Inferior parietal cortex (tissue), 1 donor: ENCODE data around the gene SLC37A1.

ENCODE experiments used
- DNase-seq: peaks from one replicate; pipeline ENCODE4 v3.0.0-alpha.2; 2016; ENCODE audit errors: extremely low spot score

Gene SLC37A1

GRCh38 chr21:42562816-42563215, 49.2 kb downstream of the SLC37A1 start:
- DNase-seq = no peak

GRCh38 chr21:42563261-42563660, 49.6 kb downstream of the SLC37A1 start:
- no peak for DNase-seq

GRCh38 chr21:42563686-42564085, 50.0 kb downstream of the SLC37A1 start:
- no peak for DNase-seq

- DNase-seq = no peak
These were observed 50.9 kb downstream of the SLC37A1 start for GRCh38 chr21:42564561-42564971.

DNA sequence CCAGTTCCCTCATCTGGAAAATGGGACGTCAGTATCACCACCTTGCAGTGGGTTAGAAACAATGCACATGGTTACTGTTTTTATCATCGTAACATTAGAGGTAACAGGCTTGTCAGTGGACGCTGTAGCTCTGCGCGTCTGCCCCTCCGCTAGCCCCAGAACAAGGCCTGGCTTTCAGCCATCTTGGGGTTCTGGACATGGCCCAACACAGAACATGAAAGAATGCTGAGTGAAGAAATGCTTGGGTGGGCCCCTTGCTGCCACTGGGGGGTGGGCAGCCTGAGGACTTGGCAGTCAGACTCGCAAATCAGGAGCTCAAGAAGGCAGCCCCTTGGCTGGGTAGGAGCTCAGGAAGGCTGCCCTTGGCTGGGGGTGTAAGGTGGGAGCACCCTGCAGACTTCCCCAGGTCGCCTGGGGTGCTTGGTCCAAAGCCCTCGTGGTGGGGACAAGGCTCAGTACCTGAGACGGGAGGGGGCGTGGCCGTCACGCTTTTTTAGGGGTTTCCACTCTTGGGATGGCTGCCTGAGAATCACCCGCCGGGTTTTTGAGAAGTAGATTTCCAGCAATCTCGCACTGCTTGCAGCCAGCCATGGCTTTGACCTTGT, 51.7 kb downstream of the SLC37A1 start:
- DNase-seq = no peak

GRCh38 chr21:42565886-42566523, 52.4 kb downstream of the SLC37A1 start:
- DNase-seq = no peak

DNA sequence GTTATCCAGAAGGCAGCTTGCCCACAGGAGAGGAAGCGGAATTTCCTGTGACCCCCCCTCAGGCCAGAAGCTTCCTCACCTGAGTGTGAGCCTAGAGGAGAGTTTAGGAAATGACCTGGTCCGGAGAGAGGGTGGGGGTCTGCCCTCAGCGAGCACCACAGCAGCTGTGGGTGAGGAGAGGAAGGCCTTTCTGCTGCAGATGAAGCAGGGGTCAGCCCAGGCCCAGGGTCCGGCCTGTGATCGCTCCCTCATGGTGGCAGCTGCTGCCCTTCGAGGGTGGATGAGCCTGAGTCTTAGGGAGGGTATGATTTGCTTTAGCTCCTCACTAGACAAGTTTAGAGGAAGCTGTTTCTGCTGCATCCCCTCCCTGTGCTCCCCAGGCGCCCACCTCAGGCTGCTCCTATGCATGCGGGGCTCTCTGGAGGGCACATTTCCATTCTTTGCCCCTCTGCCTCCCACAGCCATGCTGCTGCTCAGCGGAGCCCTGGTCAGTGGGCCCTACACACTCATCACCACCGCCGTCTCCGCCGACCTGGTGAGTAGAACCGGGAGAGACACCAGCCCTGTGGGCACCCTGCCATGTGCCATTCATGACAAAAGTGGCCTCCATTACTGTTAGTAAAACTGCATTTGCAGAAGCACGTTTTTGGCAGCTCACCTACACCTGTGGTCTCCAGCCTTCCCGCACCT, 53.0 kb downstream of the SLC37A1 start:
- no peak for DNase-seq

GRCh38 chr21:42567214-42567555, 53.5 kb downstream of the SLC37A1 start:
- no peak for DNase-seq

DNA sequence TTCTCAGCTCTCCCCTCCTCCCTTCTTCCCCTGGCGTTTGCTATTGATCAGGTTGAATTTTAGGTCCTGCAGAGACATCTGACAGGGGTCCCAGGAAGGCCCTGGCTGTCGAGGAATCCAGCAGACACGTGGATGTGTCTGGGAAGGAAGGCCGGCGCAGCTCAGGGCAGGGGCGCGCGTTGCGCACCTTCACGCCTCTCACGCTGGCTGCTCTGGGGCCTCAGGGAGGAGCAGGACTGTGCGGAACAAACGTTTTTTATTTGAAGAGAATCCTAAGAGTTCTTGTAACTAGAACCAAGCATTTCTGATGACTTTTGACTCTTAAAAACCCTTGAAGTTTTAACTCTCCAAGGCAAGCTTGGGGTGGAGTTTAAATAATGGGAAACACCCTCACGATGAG, 54.2 kb downstream of the SLC37A1 start:
- no peak for DNase-seq

- no peak for DNase-seq
These were observed 54.7 kb downstream of the SLC37A1 start for GRCh38 chr21:42568376-42568775.

DNA sequence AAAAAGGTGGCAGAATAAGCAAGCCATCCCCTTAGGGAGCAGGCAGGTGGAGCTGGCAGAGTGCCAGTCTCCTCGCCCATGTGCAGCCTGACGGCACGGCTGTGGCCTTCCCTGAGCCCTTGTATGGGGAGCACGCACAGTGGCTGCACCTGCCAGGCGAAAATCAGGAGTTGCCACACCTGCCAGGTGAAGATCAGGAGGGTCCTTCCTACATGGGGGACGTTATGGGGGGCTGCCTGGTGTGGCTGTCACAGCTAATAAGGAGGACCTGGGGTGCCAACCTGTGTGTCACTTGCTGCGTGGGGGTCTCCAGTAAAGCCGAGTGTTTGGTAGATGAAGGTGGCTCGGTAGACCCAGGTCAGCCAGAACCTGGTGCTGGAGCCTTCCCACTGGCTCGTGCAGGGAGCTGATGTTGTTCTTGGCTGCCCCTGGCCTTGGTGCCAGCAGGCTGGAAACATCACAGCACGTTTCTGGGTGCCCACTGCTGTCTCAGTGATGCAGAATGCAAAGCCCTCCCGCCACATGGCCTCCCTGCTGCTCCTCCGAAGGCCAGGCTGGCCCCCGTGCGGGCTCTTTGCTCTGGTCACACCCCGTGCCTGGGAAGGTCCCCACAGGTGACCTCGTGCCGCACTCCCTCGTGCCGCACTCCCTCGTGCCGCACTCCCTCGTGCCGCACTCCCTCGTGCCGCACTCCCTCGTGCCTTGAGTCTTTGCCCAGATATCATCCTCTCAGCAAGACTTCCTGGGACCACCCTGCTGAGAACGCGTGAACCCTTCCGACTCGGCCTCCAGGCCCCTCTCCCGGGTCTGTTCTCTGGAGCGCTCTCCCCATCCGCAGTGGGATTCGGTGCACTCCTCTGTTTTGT, 55.4 kb downstream of the SLC37A1 start:
- no peak for DNase-seq

- DNase-seq = no peak
These were observed 56.2 kb downstream of the SLC37A1 start for GRCh38 chr21:42569732-42570301.

DNA sequence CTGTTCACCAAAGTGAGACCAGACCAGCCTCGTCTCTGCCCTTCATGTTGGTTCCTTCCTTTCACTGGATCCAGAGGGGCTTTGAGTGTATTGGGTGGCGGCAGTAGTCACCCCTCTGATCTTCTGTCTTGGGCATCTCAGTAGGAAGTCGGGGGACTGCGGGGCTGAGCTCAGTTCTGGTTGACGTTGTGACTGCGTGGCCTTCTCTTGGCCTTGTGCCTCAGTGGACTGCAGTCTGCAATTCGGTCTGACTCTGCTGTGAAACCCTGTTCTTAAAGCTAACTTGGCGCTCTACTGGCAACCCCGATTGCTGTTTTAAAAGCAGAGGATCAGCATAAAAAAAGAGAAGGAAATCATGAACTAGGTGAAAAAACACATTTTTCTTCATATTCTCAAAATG, 56.7 kb downstream of the SLC37A1 start:
- no peak for DNase-seq

DNA sequence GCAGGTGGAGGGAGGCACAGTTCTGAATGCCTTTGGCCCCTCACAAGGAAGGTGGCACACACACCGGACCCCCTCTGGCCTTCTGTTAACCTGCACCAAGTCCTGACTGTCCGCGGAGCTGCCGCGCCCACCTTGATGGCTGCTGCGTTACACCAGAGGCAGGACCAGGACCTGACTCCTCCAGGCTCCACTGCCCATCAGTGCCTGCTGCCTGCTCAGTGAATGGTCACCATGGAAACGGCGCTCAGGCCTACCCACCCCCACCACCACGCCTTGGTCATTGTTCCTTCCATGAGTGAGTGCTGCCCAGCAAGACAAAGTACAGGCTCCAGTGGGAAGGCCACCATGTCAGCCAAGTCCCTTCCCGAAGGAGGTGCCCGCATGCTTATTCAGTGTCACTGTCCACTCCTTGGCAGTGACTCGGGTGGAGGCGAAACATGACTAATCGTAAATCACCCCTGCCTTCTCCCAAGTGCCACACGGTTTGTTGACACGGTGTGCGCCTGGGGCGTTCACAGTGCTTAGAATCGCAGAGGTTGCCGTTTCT, 57.3 kb downstream of the SLC37A1 start:
- DNase-seq = no peak

DNA sequence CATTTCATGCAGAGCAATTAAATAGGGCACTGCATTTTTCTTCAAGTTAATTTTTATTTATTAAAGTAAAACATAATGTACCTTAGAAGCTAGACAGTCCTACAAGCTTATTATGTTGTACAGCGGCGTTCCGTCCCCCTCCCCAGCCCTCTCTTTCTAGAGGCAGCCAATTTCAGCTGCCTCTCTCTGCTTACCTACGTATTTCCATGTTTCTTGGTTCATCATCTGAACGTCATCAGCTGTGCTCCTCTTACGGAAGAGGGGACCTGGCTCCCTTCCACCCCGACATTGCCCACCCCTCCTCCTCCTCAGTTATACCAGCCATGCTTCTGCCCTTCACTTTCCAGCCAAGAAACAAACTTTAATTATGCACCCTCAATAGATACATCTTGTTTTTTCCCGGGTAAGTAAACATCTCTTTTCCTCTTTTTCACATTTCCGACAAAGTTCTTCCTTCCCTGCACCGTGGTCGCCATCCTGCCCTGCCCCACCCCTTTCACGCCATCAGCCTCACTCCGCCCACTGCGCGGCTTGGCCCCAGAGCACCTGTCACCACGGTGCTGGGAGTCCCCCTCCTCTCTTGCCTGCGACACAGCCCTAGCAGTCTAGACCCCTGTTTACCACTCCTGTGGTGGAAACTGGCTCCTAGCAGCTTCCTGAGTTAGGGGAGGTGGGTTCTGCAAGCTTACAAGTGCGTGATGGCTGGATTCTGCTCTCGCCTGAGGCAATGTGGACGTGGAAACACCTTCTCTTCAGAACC, 57.9 kb downstream of the SLC37A1 start:
- no peak for DNase-seq

DNA sequence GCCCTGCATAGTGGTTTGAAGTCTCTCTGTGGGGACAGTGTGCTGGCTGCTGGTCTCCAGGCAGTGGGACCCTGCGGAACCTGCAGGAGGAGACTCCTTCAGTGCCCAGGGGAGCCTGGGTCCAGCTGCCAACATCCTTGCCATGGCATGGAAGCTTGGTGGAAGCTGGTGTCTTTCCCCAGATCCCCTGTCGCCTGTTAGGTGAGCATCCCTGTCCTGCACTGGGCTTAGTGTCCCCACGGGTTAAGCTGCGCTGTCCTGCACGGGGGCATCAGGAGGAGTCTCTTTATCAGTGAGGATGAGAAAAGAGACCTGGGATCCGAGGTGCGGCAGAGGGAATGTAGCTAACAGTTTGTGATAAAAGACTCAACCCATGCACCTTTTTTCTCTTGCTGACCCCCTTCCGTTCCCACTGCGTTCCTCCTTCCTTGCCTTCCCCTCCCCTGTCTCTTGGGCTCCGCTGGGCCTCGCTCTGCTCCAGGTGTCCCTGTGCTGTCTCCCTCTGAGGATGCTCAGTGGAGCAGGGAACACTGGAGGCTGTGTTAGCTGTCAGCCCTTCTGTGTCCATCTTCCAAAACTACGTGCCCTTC, 59.3 kb downstream of the SLC37A1 start:
- DNase-seq = no peak

DNA sequence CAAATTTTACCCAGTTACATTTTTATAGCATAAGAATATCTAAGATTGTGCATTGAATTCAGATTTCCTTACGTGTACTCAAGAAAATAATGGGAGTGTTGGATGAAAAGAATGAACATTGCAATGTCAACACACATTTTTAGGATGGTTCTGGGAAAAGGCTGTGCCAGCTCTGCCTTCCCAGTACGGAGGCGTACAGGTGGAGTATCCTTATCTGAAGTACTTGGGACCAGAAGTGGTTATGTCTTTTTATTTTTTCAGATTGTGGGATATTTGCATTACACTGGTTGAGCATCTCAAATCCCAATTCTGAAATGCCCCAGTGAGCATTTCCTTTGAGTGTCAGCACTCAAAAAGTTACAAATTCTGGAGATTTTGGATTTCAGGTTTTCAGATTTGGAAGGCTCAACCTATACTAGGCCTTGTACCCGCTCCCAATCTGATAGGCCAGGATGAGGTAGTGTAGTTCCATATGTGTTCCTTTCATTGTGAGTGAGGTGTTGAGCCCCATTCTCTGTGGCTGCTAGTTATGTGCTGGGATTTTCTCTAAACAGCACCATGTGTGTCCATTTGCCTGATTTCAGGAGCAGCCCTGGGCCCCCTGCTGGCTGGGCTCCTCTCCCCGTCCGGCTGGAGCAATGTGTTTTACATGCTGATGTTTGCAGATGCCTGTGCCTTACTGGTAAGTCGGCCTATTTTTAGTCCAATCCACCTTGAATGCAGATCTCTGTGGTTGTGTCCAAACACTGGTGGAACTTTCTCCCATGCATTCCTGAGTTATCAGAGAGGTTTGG, 60.8 kb downstream of the SLC37A1 start:
- DNase-seq = no peak

- no peak for DNase-seq
These were observed 61.5 kb downstream of the SLC37A1 start for GRCh38 chr21:42575111-42575510.

- DNase-seq = no peak
These were observed 63.0 kb downstream of the SLC37A1 start for GRCh38 chr21:42576639-42577038.

- no peak for DNase-seq
These were observed 64.4 kb downstream of the SLC37A1 start for GRCh38 chr21:42578034-42578433.
